Stimulated activated effector memory CD8-positive, alpha-beta T cell treated with anti-CD3 and anti-CD28 coated beads, Interleukin-12 subunit alpha, Interleukin-12 subunit beta, amount 100 ng/mL, for 72 hours (primary cell): ENCODE results near the gene SIAH1.
"Not testable (repeated sequence)": the region's sequence is repeated elsewhere in the genome, so short reads cannot be mapped to it uniquely, and the experiment has no call there.

ENCODE experiments used
- ATAC-seq: fragments of 150-1000 bp; cut with Tn5 transposase; 2 replicates; pipeline ENCODE4 v1.10.0; 2021
- DNase-seq, 2 donors: peaks; one replicate each; pipeline ENCODE4 v3.0.0; 2021 to 2022; ENCODE audit warnings: low spot score in 2 of 2
- H3K27ac Mint-ChIP-seq: one replicate; pipeline ENCODE4 v1.8.0; 2022; ENCODE audit warnings: mild to moderate bottlenecking, mixed read lengths
- H3K36me3 Mint-ChIP-seq: one replicate; pipeline ENCODE4 v1.8.0; 2022; ENCODE audit warnings: mild to moderate bottlenecking, mixed read lengths
- H3K4me1 Mint-ChIP-seq: one replicate; pipeline ENCODE4 v1.8.0; 2022; ENCODE audit warnings: mixed read lengths
- H3K4me3 Mint-ChIP-seq: one replicate; pipeline ENCODE4 v1.8.0; 2022; ENCODE audit warnings: mild to moderate bottlenecking, mixed read lengths
- H3K9me3 Mint-ChIP-seq: one replicate; pipeline ENCODE4 v1.8.0; 2022; ENCODE audit warnings: mixed read lengths

The SIAH1 gene

GRCh38 chr16:48334325-48334724 is 50.9 kb downstream of the SIAH1 start:
- Mint-ChIP-seq H3K36me3 (peaks cover 55% of the 10 kb centered on the region), H3K4me3 (no peak overlapping the region), H3K9me3 (no peaks in the 10 kb centered on the region), H3K27ac (peak overlapping the region; percentile 14), H3K4me1 (peaks cover 5% of the 10 kb centered on the region)
- no peak for DNase-seq
- ATAC-seq, result no peak

GRCh38 chr16:48332978-48333377 is 52.2 kb downstream of the SIAH1 start:
- DNase-seq, result no peak
- Mint-ChIP-seq H3K36me3 (peaks cover 43% of the 10 kb centered on the region), H3K27ac (no peak overlapping the region), H3K4me3 (no peak overlapping the region), H3K4me1 (no peaks in the 10 kb centered on the region), H3K9me3 (no peaks in the 10 kb centered on the region)
- no peak for ATAC-seq

GRCh38 chr16:48330841-48331192 is 54.4 kb downstream of the SIAH1 start:
- ATAC-seq (no peak), DNase-seq (no peak)
- Mint-ChIP-seq H3K27ac (no peak overlapping the region), H3K9me3 (no peaks in the 10 kb centered on the region), H3K4me1 (no peaks in the 10 kb centered on the region), H3K4me3 (no peak overlapping the region), H3K36me3 (peaks cover 28% of the 10 kb centered on the region)

- Mint-ChIP-seq H3K27ac (no peak overlapping the region), H3K4me1 (peaks cover 2% of the 10 kb centered on the region), H3K9me3 (no peaks in the 10 kb centered on the region), H3K36me3 (peaks cover 30% of the 10 kb centered on the region), H3K4me3 (no peak overlapping the region)
- DNase-seq (no peak), ATAC-seq (no peak)
Observed at GRCh38 chr16:48330189-48330840, 54.9 kb downstream of the SIAH1 start.

- peaks cover 6% of the 10 kb centered on the region for H3K4me1 Mint-ChIP-seq
Observed at GRCh38 chr16:48329138-48329537, 56.1 kb downstream of the SIAH1 start.

GRCh38 chr16:48326915-48327314 is 58.3 kb downstream of the SIAH1 start:
- Mint-ChIP-seq H3K4me1 (peaks cover 6% of the 10 kb centered on the region), H3K36me3 (peaks cover 24% of the 10 kb centered on the region), H3K27ac (no peak overlapping the region), H3K9me3 (no peaks in the 10 kb centered on the region), H3K4me3 (no peak overlapping the region)
- DNase-seq, result no peak
- ATAC-seq, result no peak

More at GRCh38 chr16:48329138-48329537, 56.1 kb downstream of the SIAH1 start:
- no peak overlapping the region for H3K27ac Mint-ChIP-seq
- ATAC-seq, result no peak
- peaks cover 21% of the 10 kb centered on the region for H3K36me3 Mint-ChIP-seq
- no peaks in the 10 kb centered on the region for H3K9me3 Mint-ChIP-seq
- DNase-seq, result no peak
- no peak overlapping the region for H3K4me3 Mint-ChIP-seq

GRCh38 chr16:48323783-48324775 is 61.1 kb downstream of the SIAH1 start:
- Mint-ChIP-seq H3K36me3 (peaks cover 22% of the 10 kb centered on the region), H3K9me3 (no peaks in the 10 kb centered on the region), H3K4me3 (no peak overlapping the region), H3K4me1 (peaks cover 7% of the 10 kb centered on the region), H3K27ac (no peak overlapping the region)
- ATAC-seq (no peak), DNase-seq (no peak)

GRCh38 chr16:48321317-48322036 is 63.7 kb downstream of the SIAH1 start:
- H3K4me3 Mint-ChIP-seq, result no peak overlapping the region
- no peak overlapping the region for H3K27ac Mint-ChIP-seq
- DNase-seq (no peak), ATAC-seq (peak; percentile 73)
- H3K36me3 Mint-ChIP-seq, result peaks cover 22% of the 10 kb centered on the region
- H3K9me3 Mint-ChIP-seq, result no peaks in the 10 kb centered on the region
- H3K4me1 Mint-ChIP-seq, result peaks cover 22% of the 10 kb centered on the region

- Mint-ChIP-seq H3K4me3 (no peak overlapping the region), H3K4me1 (peaks cover 27% of the 10 kb centered on the region), H3K36me3 (peaks cover 30% of the 10 kb centered on the region), H3K27ac (no peak overlapping the region), H3K9me3 (no peaks in the 10 kb centered on the region)
- peak; percentile 39 for ATAC-seq
- peak in 1 of 2 donors; percentile 54 for DNase-seq
Observed at GRCh38 chr16:48318630-48319029, 66.6 kb downstream of the SIAH1 start.

GRCh38 chr16:48317614-48318315 is 67.4 kb downstream of the SIAH1 start:
- DNase-seq (peak in 1 of 2 donors; percentile 54), ATAC-seq (peak; percentile 89)
- Mint-ChIP-seq H3K9me3 (no peaks in the 10 kb centered on the region), H3K4me1 (peaks cover 27% of the 10 kb centered on the region), H3K27ac (no peak overlapping the region), H3K4me3 (no peak overlapping the region), H3K36me3 (peaks cover 24% of the 10 kb centered on the region)

GRCh38 chr16:48317026-48317425 is 68.2 kb downstream of the SIAH1 start:
- no peak overlapping the region for H3K4me3 Mint-ChIP-seq
- peaks cover 21% of the 10 kb centered on the region for H3K36me3 Mint-ChIP-seq
- H3K27ac Mint-ChIP-seq, result no peak overlapping the region
- H3K9me3 Mint-ChIP-seq, result peaks cover 5% of the 10 kb centered on the region
- H3K4me1 Mint-ChIP-seq, result peaks cover 32% of the 10 kb centered on the region
- DNase-seq, result no peak
- no peak for ATAC-seq

GRCh38 chr16:48313905-48314304 is 71.3 kb downstream of the SIAH1 start:
- peaks cover 11% of the 10 kb centered on the region for H3K9me3 Mint-ChIP-seq
- H3K4me1 Mint-ChIP-seq, result peaks cover 30% of the 10 kb centered on the region
- not testable (repeated sequence) for DNase-seq, H3K4me3 Mint-ChIP-seq, ATAC-seq, H3K27ac Mint-ChIP-seq
- peaks cover 34% of the 10 kb centered on the region for H3K36me3 Mint-ChIP-seq

- peaks cover 54% of the 10 kb centered on the region for H3K36me3 Mint-ChIP-seq
- ATAC-seq, result no peak
- H3K9me3 Mint-ChIP-seq, result peaks cover 19% of the 10 kb centered on the region
- H3K4me3 Mint-ChIP-seq, result no peak overlapping the region
- H3K4me1 Mint-ChIP-seq, result peaks cover 17% of the 10 kb centered on the region
- no peak overlapping the region for H3K27ac Mint-ChIP-seq
- DNase-seq, result no peak
Observed at GRCh38 chr16:48310908-48311641, 74.1 kb downstream of the SIAH1 start.
